Common myeloid progenitor, CD34-positive (primary cell): Measurements from ENCODE around the gene CHST1.

Source experiments
- CTCF ChIA-PET: fragments of 350-600 bp; sonication (Branson Sonifier 250); formaldehyde crosslinking; loops from one replicate; lab custom pipeline; 2021; ENCODE audit warnings: antibody characterized with exemption; lab: Charles Lee
- POLR2A ChIA-PET: fragments of 350-600 bp; sonication (Branson Sonifier 250); formaldehyde crosslinking; loops from one replicate; lab custom pipeline; 2021; ENCODE audit warnings: antibody characterized with exemption; lab: Charles Lee
- DNase-seq, 3 donors: peaks; one replicate each; pipeline versions ENCODE4 v3.0.0 to v3.0.0-alpha.2; 2013
- H3K27ac ChIP-seq, 2 experiments: 1 replicate in 1 of 2; 2 replicates in 1 of 2; pipeline ENCODE4 v1.7.0; 2013; ENCODE audit warnings: inconsistent platforms in 2 of 2, low read length in 2 of 2, mild to moderate bottlenecking in 2 of 2, low read depth in 1 of 2, moderate library complexity in 1 of 2; ENCODE audit not compliant: severe bottlenecking in 2 of 2, insufficient read depth in 1 of 2, poor library complexity in 1 of 2
- H3K27me3 ChIP-seq, 5 experiments: replicated peaks in 2 of 5; 1 replicate in 3 of 5; 2 replicates in 2 of 5; pipeline versions ENCODE4 v1.6.1 to v1.7.0; 2013; ENCODE audit warnings: low read length in 4 of 5, mild to moderate bottlenecking in 2 of 5, moderate library complexity in 2 of 5, inconsistent platforms in 1 of 5; ENCODE audit not compliant: insufficient read depth in 5 of 5, control insufficient read depth in 4 of 5
- H3K36me3 ChIP-seq, 4 experiments: 1 replicate in 2 of 4; 2 replicates in 2 of 4; pipeline versions ENCODE4 v1.6.1 to v1.7.0; 2013; ENCODE audit warnings: low read length in 3 of 4, control low read depth in 1 of 4, mild to moderate bottlenecking in 1 of 4; ENCODE audit not compliant: control insufficient read depth in 4 of 4, insufficient read depth in 4 of 4
- H3K4me1 ChIP-seq, 4 experiments: 1 replicate in 3 of 4; 2 replicates in 1 of 4; pipeline versions ENCODE4 v1.6.1 to v1.7.1; 2013; ENCODE audit warnings: low read length in 3 of 4, mild to moderate bottlenecking in 3 of 4, control low read depth in 1 of 4, inconsistent platforms in 1 of 4, moderate library complexity in 1 of 4; ENCODE audit not compliant: control insufficient read depth in 4 of 4, insufficient read depth in 4 of 4; ENCODE audit errors: control extremely low read depth in 1 of 4
- H3K4me3 ChIP-seq, 7 experiments: 1 replicate in 4 of 7; 2 replicates in 3 of 7; pipeline versions ENCODE4 v1.5.1 to v1.7.0; 2013; ENCODE audit warnings: mild to moderate bottlenecking in 7 of 7, low read length in 6 of 7, moderate library complexity in 6 of 7, inconsistent platforms in 2 of 7, low read depth in 2 of 7, control low read depth in 1 of 7; ENCODE audit not compliant: insufficient read depth in 4 of 7, control insufficient read depth in 1 of 7; ENCODE audit errors: extremely low read depth in 1 of 7
- H3K9me3 ChIP-seq, 5 experiments: 1 replicate in 4 of 5; 2 replicates in 1 of 5; pipeline versions ENCODE4 v1.6.1 to v1.7.1; 2013; ENCODE audit warnings: low read length in 4 of 5, mild to moderate bottlenecking in 2 of 5, inconsistent platforms in 1 of 5, low read depth in 1 of 5, moderate library complexity in 1 of 5; ENCODE audit not compliant: control insufficient read depth in 4 of 5, insufficient read depth in 2 of 5; ENCODE audit errors: control extremely low read depth in 1 of 5
- WGBS: methylation state at CpG from one replicate; pipeline ENCODE4 v1.1.5; 2013; ENCODE audit not compliant: insufficient coverage; 5-methylcytosine and 5-hydroxymethylcytosine counted together

CHST1 gene

GRCh38 chr11:45643598-45644260 lies 21.7 kb downstream of the CHST1 start:
- Histone ChIP-seq H3K27me3 (peaks cover 5 to 41% (median 10%) of the 10 kb centered on the region in 5 experiments), H3K27ac (no peak overlapping the region), H3K4me1 (peaks cover 0 to 3% (median 0%) of the 10 kb centered on the region in 4 experiments), H3K36me3 (no peaks in the 10 kb centered on the region), H3K9me3 (peaks cover 0 to 4% (median 3%) of the 10 kb centered on the region in 5 experiments), H3K4me3 (no peak overlapping the region)
- WGBS = 47% methylated on average over 6 of the region's 7 CpGs
- ChIA-PET CTCF (interaction anchor here (1.0 to 2.5 kb wide), 5 partner anchors 11 to 128 kb away, joined by 3 to 12 read pairs (median 5); no protein-coding TSS in a partner anchor), POLR2A (no interaction called here)
- peak in 2 of 3 donors; percentile 26 to 52 for DNase-seq

- no peak for DNase-seq
- Histone ChIP-seq H3K27me3 (peaks cover 2 to 32% (median 8%) of the 10 kb centered on the region in 5 experiments), H3K36me3 (no peaks in the 10 kb centered on the region), H3K4me3 (no peak overlapping the region), H3K4me1 (peaks cover 0 to 3% (median 0%) of the 10 kb centered on the region in 4 experiments), H3K27ac (no peak overlapping the region), H3K9me3 (peaks cover 0 to 11% (median 3%) of the 10 kb centered on the region in 5 experiments)
- WGBS = 0% methylated on average over 2 of the region's 2 CpGs
- CTCF ChIA-PET = interaction anchor here (1.1 to 1.9 kb wide), 3 partner anchors 13 to 130 kb away, joined by 3 to 11 read pairs (median 5); no protein-coding TSS in a partner anchor
- POLR2A ChIA-PET = no interaction called here
These were observed 23.5 kb downstream of the CHST1 start for GRCh38 chr11:45641961-45642360.

GRCh38 chr11:45638051-45638450 lies 27.4 kb downstream of the CHST1 start:
- ChIA-PET CTCF (interaction anchor here (1.0 kb wide), 1 partner anchor 24 kb away, joined by 3 read pairs; no protein-coding TSS in a partner anchor), POLR2A (no interaction called here)
- no peak overlapping the region for H3K4me3 ChIP-seq
- H3K9me3 ChIP-seq = peaks cover 0 to 11% (median 2%) of the 10 kb centered on the region in 5 experiments
- 88% methylated on average over 2 of the region's 2 CpGs for WGBS
- DNase-seq = no peak
- no peaks in the 10 kb centered on the region for H3K4me1 ChIP-seq
- H3K36me3 ChIP-seq = no peaks in the 10 kb centered on the region
- H3K27me3 ChIP-seq = peaks cover 2 to 22% (median 5%) of the 10 kb centered on the region in 5 experiments
- H3K27ac ChIP-seq = no peak overlapping the region

GRCh38 chr11:45635907-45636306 lies 29.5 kb downstream of the CHST1 start:
- WGBS = 100% methylated on average over 1 of the region's 1 CpG
- Histone ChIP-seq H3K27ac (no peak overlapping the region), H3K27me3 (peaks cover 0 to 20% (median 2%) of the 10 kb centered on the region in 5 experiments), H3K9me3 (peaks cover 0 to 11% (median 0%) of the 10 kb centered on the region in 5 experiments), H3K4me3 (no peak overlapping the region), H3K36me3 (no peaks in the 10 kb centered on the region), H3K4me1 (no peaks in the 10 kb centered on the region)
- ChIA-PET POLR2A (no interaction called here), CTCF (no interaction called here)
- no peak for DNase-seq

- 100% methylated on average over 3 of the region's 6 CpGs for WGBS
- H3K4me3 ChIP-seq = no peak overlapping the region
- no peak overlapping the region for H3K27ac ChIP-seq
- peaks cover 0 to 23% (median 2%) of the 10 kb centered on the region in 5 experiments for H3K27me3 ChIP-seq
- ChIA-PET CTCF (no interaction called here), POLR2A (no interaction called here)
- DNase-seq = no peak
- no peaks in the 10 kb centered on the region for H3K4me1 ChIP-seq
- peaks cover 0 to 19% (median 11%) of the 10 kb centered on the region in 5 experiments for H3K9me3 ChIP-seq
- no peaks in the 10 kb centered on the region for H3K36me3 ChIP-seq
These were observed 39.8 kb downstream of the CHST1 start for GRCh38 chr11:45625611-45626010.

- Histone ChIP-seq H3K27ac (no peak overlapping the region), H3K27me3 (peaks cover 0 to 29% (median 2%) of the 10 kb centered on the region in 5 experiments), H3K4me1 (no peaks in the 10 kb centered on the region), H3K9me3 (peaks cover 0 to 28% (median 17%) of the 10 kb centered on the region in 5 experiments), H3K4me3 (no peak overlapping the region), H3K36me3 (no peaks in the 10 kb centered on the region)
- WGBS = 100% methylated on average over 2 of the region's 2 CpGs
- DNase-seq = no peak
- ChIA-PET CTCF (no interaction called here), POLR2A (no interaction called here)
These were observed 41.3 kb downstream of the CHST1 start for GRCh38 chr11:45624095-45624494.

- Histone ChIP-seq H3K4me1 (no peaks in the 10 kb centered on the region), H3K9me3 (peaks cover 0 to 27% (median 17%) of the 10 kb centered on the region in 5 experiments), H3K36me3 (no peaks in the 10 kb centered on the region), H3K27ac (no peak overlapping the region), H3K4me3 (no peak overlapping the region), H3K27me3 (peaks cover 0 to 41% (median 2%) of the 10 kb centered on the region in 5 experiments)
- ChIA-PET CTCF (no interaction called here), POLR2A (no interaction called here)
- no peak for DNase-seq
- no CpG with 5 or more reads among the region's 2 CpGs for WGBS
These were observed 42.6 kb downstream of the CHST1 start for GRCh38 chr11:45622861-45623260.
